Loucy (cell line): Measurements from ENCODE around the gene DRD4.

ENCODE experiments used
- H2AFZ ChIP-seq: fragments of 200-600 bp; sonication (generic); 2 replicates; pipeline ENCODE4 v1.6.0; 2016; ENCODE audit warnings: antibody characterized with exemption, mild to moderate bottlenecking, low read length, moderate library complexity
- H3F3A ChIP-seq: fragments of 200-600 bp; 2 replicates; pipeline ENCODE4 v1.6.0; 2016; ENCODE audit warnings: antibody characterized with exemption, low read depth, mild to moderate bottlenecking
- H3K27me3 ChIP-seq: fragments of 200-600 bp; sonication (generic); 2 replicates; pipeline ENCODE4 v1.6.1; 2014; ENCODE audit warnings: low read length, mild to moderate bottlenecking; ENCODE audit not compliant: insufficient read depth, poor library complexity, severe bottlenecking
- H3K36me3 ChIP-seq: fragments of 200-600 bp; sonication (generic); 2 replicates; pipeline ENCODE4 v1.6.1; 2016; ENCODE audit warnings: low read length; ENCODE audit not compliant: insufficient read depth
- H3K4me1 ChIP-seq: fragments of 200-600 bp; sonication (generic); 2 replicates; pipeline ENCODE4 v1.5.1; 2014; ENCODE audit warnings: low read length, mild to moderate bottlenecking; ENCODE audit not compliant: insufficient read depth, poor library complexity, severe bottlenecking
- H3K4me2 ChIP-seq: fragments of 200-600 bp; sonication (generic); 2 replicates; pipeline ENCODE4 v1.6.0; 2014; ENCODE audit warnings: antibody characterized with exemption, low read length, low read depth, mild to moderate bottlenecking; ENCODE audit not compliant: poor library complexity, severe bottlenecking
- H3K4me3 ChIP-seq: fragments of 200-600 bp; sonication (generic); 2 replicates; pipeline ENCODE4 v1.5.1; 2014; ENCODE audit warnings: low read length, mild to moderate bottlenecking, mixed read lengths; ENCODE audit not compliant: poor library complexity, severe bottlenecking
- H3K79me2 ChIP-seq: fragments of 200-600 bp; sonication (generic); 2 replicates; pipeline ENCODE4 v1.6.1; 2014; ENCODE audit warnings: low read length; ENCODE audit not compliant: insufficient read depth
- H3K9ac ChIP-seq: fragments of 200-600 bp; sonication (generic); 2 replicates; pipeline ENCODE4 v1.6.0; 2014; ENCODE audit warnings: mild to moderate bottlenecking, low read depth, low read length, moderate library complexity; ENCODE audit not compliant: poor library complexity, severe bottlenecking
- H3K9me2 ChIP-seq: fragments of 200-600 bp; sonication (generic); replicated peaks from 2 replicates; pipeline ENCODE4 v1.6.1; 2016; ENCODE audit warnings: low read depth, low read length, mixed read lengths
- H3K9me3 ChIP-seq: fragments of 200-600 bp; sonication (generic); 2 replicates; pipeline ENCODE4 v1.6.1; 2014; ENCODE audit warnings: mild to moderate bottlenecking, antibody characterized with exemption, low read length, low read depth; ENCODE audit not compliant: insufficient read depth
- H4K20me1 ChIP-seq: fragments of 200-600 bp; sonication (generic); 2 replicates; pipeline ENCODE4 v1.6.0; 2014; ENCODE audit warnings: antibody characterized with exemption, low read length, mild to moderate bottlenecking; ENCODE audit not compliant: insufficient read depth, poor library complexity, severe bottlenecking
- EZH2phosphoT487 ChIP-seq: fragments of 200-600 bp; IDR thresholded peaks from 2 replicates; pipeline ENCODE4 v1.6.1; 2018; ENCODE audit warnings: antibody characterized with exemption, mild to moderate bottlenecking, moderate library complexity, borderline replicate concordance
- TF ChIP-seq, protein P1 (sequence below): fragments of 200-600 bp; sonication (generic); conservative IDR thresholded peaks from 2 replicates; pipeline ENCODE4 v1.5.1; 2014; ENCODE audit warnings: mild to moderate bottlenecking, antibody characterized with exemption, low read length

Gene DRD4

DNA sequence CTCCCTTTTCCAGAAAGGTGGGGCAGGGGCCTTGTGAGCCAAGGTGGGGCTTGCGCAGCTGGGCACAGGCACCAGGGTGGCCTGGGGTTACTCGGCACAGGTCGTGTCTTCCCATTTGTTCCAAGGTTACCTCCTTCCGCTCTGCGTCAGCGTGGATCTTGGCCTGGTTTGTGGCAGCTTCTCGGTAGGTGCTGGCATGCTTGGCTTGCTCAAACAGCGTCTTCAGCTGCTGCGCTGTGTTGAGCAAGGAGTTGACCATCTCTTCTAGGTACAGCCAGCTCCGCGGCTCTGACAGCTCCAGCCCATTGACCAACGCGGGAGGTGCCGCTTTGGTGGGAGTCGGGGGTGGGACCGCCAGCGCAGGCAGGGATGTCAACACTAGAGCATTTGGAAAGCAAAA, 37.3 kb downstream of the DRD4 start:
- no peaks in the 10 kb centered on the region for H3K4me1 ChIP-seq
- no peak overlapping the region for H3K4me2 ChIP-seq
- H4K20me1 ChIP-seq: peaks cover 3% of the 10 kb centered on the region
- no peak overlapping the region for H3K9ac ChIP-seq
- no peaks in the 10 kb centered on the region for H3K79me2 ChIP-seq
- H3K9me2 ChIP-seq: no peaks in the 10 kb centered on the region
- no peaks in the 10 kb centered on the region for H3F3A ChIP-seq
- TF ChIP-seq, protein P1, sequence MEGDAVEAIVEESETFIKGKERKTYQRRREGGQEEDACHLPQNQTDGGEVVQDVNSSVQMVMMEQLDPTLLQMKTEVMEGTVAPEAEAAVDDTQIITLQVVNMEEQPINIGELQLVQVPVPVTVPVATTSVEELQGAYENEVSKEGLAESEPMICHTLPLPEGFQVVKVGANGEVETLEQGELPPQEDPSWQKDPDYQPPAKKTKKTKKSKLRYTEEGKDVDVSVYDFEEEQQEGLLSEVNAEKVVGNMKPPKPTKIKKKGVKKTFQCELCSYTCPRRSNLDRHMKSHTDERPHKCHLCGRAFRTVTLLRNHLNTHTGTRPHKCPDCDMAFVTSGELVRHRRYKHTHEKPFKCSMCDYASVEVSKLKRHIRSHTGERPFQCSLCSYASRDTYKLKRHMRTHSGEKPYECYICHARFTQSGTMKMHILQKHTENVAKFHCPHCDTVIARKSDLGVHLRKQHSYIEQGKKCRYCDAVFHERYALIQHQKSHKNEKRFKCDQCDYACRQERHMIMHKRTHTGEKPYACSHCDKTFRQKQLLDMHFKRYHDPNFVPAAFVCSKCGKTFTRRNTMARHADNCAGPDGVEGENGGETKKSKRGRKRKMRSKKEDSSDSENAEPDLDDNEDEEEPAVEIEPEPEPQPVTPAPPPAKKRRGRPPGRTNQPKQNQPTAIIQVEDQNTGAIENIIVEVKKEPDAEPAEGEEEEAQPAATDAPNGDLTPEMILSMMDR: no peak
- TF ChIP-seq EZH2phosphoT487: no peak
- H3K36me3 ChIP-seq: peaks cover 38% of the 10 kb centered on the region; the same call in 1 of the 2 replicates
- H3K4me3 ChIP-seq: no peak overlapping the region
- no peaks in the 10 kb centered on the region for H3K9me3 ChIP-seq
- no peaks in the 10 kb centered on the region for H3K27me3 ChIP-seq
- no peak overlapping the region for H2AFZ ChIP-seq

DNA sequence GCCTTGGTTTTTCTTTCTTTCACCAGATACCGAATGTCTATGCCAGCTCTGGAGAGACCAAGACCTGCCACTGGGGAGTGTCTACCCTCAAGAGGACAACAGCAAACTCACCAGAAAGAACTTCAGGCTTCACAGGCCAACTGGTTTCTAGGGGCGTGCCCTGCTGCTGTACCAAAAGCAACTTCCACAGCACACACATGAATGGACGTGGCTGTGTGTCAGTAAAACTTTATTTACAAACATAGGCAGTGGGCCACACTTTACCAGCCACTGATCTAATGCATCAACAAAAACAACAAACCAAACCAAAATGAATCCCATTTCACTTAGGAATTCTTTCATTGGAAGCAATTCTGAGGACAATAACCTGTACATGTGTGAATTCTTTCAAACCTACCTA, 41.2 kb downstream of the DRD4 start:
- Histone ChIP-seq H3F3A (no peaks in the 10 kb centered on the region), H2AFZ (no peak overlapping the region), H4K20me1 (peaks cover 3% of the 10 kb centered on the region), H3K27me3 (no peaks in the 10 kb centered on the region), H3K4me3 (no peak overlapping the region), H3K9ac (no peak overlapping the region), H3K4me1 (no peaks in the 10 kb centered on the region), H3K36me3 (peaks cover 38% of the 10 kb centered on the region; the same call in 1 of the 2 replicates), H3K9me2 (no peaks in the 10 kb centered on the region), H3K4me2 (no peak overlapping the region), H3K79me2 (no peaks in the 10 kb centered on the region), H3K9me3 (no peaks in the 10 kb centered on the region)
- TF ChIP-seq EZH2phosphoT487: no peak

DNA sequence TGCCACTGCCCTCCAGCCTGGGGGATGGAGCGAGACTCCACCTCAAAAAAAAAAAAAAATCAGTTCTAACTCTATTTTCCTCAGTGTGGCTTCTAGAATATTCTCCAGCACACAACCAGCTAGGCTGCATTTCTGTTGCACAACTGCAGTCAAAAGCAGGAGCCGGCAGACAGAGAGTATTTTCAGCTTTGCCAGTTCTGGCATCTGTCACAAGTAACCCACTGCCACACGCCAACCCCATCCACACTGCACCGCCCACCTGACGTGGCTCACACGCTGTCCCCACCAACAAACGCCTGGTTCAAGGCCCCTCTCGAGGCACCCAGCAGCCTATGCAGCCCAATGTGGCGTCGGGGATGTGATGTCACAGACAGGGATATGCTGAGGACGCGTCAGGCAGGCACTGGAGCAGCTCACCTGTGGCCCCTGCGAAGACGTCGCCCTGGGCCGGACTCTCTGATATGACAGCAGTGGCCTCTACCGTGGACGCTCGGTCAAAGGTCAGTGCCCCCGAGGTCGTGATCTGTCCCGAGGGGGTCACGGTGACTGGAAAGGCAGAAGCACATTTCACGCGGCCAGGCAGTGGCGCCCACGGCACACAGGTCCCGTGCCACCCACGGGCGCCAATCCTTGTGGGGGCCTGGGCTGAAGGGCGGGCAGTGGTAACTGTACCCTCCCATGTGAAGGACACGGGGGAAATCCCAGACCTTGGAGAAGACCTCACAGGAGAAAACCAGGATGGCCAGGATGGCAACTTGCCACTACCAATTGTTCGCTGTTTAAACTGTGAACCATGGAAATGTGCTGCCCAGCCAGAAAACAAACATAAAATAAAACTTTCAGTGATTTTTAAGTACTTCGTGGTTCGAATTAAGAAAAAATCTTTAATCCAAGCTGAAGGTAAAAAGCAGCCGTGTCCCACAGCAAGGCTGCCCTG, 42.5 kb downstream of the DRD4 start:
- Histone ChIP-seq H3K4me2 (no peak overlapping the region), H3K9me3 (no peaks in the 10 kb centered on the region), H3K36me3 (peaks cover 38% of the 10 kb centered on the region; the same call in 1 of the 2 replicates), H3K9me2 (no peaks in the 10 kb centered on the region), H3K79me2 (no peaks in the 10 kb centered on the region), H3K27me3 (no peaks in the 10 kb centered on the region), H3K9ac (no peak overlapping the region), H2AFZ (no peak overlapping the region), H3K4me1 (no peaks in the 10 kb centered on the region), H3F3A (no peaks in the 10 kb centered on the region), H3K4me3 (no peak overlapping the region), H4K20me1 (peaks cover 3% of the 10 kb centered on the region)
- TF ChIP-seq, protein P1: no peak
- no peak for TF ChIP-seq EZH2phosphoT487
